Activated CD8-positive, alpha-beta T cell treated with anti-CD3 and anti-CD28 coated beads for 36 hours (primary cell): ENCODE measurements around the gene SIAH1. TPM values are rescaled to one million over a fixed set of nuclear protein-coding genes. Genes with fewer than 3 reads are reported as not detected.
A peak's percentile ranks its signal among the peaks of the same experiment; 100 is the strongest.

Experiments
- ATAC-seq: fragments of 200-7000 bp; cut with Tn5 transposase; one replicate; pipeline ENCODE4 v1.10.0; 2021; ENCODE audit warnings: mild to moderate bottlenecking, moderate library complexity
- CTCF ChIA-PET: fragments of 350-600 bp; sonication (Branson Sonifier 250); formaldehyde crosslinking; loops from one replicate; lab custom pipeline; 2021; ENCODE audit warnings: antibody characterized with exemption; lab: Charles Lee
- POLR2A ChIA-PET: fragments of 350-600 bp; sonication (Branson Sonifier 250); formaldehyde crosslinking; loops from one replicate; lab custom pipeline; 2021; ENCODE audit warnings: antibody characterized with exemption; lab: Charles Lee
- DNase-seq: peaks from one replicate; pipeline ENCODE4 v3.0.0-alpha.2; 2020
- H3K27ac Mint-ChIP-seq: one replicate; pipeline ENCODE4 v1.8.0; 2021; ENCODE audit warnings: mild to moderate bottlenecking, mixed read lengths
- H3K27me3 Mint-ChIP-seq: one replicate; pipeline ENCODE4 v1.8.0; 2021; ENCODE audit warnings: mixed read lengths
- H3K36me3 Mint-ChIP-seq: one replicate; pipeline ENCODE4 v1.8.0; 2021; ENCODE audit warnings: low read depth, mixed read lengths
- H3K4me1 Mint-ChIP-seq: one replicate; pipeline ENCODE4 v1.8.0; 2021; ENCODE audit warnings: low read depth, mixed read lengths
- H3K4me3 Mint-ChIP-seq: one replicate; pipeline ENCODE4 v1.8.0; 2021; ENCODE audit warnings: mild to moderate bottlenecking, moderate library complexity, mixed read lengths
- H3K9me3 Mint-ChIP-seq: one replicate; pipeline ENCODE4 v1.8.0; 2021; ENCODE audit warnings: mixed read lengths
- intact Hi-C: fragments of 100-400 bp; cut with micrococcal nuclease; formaldehyde crosslinking; loops from one replicate; pipeline ENCODE4 v1.10.0; 2022
- total RNA-seq, 2 experiments: library from RNA; stranded (reverse); gene quantifications; one replicate each; pipeline ENCODE4 v1.2.3, GENCODE V29; 2021
- TF ChIP-seq, protein P1 (sequence below): fragments of 200-600 bp; IDR thresholded peaks from one replicate; pipeline ENCODE4 v1.8.0; 2022; ENCODE audit warnings: antibody characterized with exemption, mild to moderate bottlenecking

The SIAH1 gene
- total RNA-seq, 2 experiments from 2014 or later: 13.3 to 14.3 TPM

DNA sequence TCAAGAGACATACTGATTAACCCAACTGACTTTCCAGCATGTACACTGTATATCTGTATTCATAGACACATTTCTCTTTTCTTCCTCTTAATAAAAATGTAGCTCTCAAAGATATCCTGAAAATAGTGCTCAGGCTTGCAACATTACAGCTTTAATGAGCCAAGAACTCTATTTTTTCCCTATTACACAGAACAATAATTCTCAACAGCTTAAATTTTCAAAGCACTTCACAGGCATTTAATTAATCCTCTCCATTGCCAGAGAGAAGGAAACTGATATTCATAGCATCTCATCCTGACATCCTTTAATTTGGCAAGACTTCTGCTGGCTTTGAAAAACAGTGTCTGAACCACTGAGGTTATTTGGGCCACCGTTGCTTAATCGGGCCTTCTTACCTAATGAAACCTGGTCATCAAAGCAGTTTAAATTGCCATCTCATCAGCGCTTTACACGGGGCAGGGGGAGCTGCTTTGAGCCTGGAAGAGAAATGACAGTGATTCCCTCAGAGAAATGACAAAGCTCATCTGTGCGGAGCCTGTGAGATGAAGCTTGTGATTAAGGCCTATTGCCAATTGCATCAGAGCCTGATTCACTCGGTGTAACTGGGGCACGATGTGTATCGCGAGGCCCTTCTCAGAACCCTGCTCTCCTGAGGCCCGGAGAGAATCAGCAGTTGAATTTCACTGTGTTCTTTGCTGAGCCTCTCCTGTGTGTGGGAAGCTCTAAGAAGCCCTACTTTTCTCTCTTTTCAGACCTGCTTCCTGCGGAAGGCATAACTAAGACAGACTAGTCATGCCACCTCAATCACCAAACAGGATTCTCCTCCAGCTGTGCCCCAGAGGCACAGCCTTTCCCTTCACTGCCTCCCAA is 8.5 kb upstream of the SIAH1 start:
- H3K27ac Mint-ChIP-seq: no peak overlapping the region
- DNase-seq: peak; percentile 26
- no peaks in the 10 kb centered on the region for H3K9me3 Mint-ChIP-seq

GRCh38 chr16:48392407-48392806 is 7.2 kb upstream of the SIAH1 start:
- ATAC-seq: no peak
- intact Hi-C loops: no loop called here
- Mint-ChIP-seq H3K27me3 (no peaks in the 10 kb centered on the region), H3K36me3 (no peaks in the 10 kb centered on the region), H3K27ac (no peak overlapping the region), H3K9me3 (no peaks in the 10 kb centered on the region), H3K4me3 (no peak overlapping the region), H3K4me1 (peaks cover 3% of the 10 kb centered on the region)
- TF ChIP-seq, protein P1, sequence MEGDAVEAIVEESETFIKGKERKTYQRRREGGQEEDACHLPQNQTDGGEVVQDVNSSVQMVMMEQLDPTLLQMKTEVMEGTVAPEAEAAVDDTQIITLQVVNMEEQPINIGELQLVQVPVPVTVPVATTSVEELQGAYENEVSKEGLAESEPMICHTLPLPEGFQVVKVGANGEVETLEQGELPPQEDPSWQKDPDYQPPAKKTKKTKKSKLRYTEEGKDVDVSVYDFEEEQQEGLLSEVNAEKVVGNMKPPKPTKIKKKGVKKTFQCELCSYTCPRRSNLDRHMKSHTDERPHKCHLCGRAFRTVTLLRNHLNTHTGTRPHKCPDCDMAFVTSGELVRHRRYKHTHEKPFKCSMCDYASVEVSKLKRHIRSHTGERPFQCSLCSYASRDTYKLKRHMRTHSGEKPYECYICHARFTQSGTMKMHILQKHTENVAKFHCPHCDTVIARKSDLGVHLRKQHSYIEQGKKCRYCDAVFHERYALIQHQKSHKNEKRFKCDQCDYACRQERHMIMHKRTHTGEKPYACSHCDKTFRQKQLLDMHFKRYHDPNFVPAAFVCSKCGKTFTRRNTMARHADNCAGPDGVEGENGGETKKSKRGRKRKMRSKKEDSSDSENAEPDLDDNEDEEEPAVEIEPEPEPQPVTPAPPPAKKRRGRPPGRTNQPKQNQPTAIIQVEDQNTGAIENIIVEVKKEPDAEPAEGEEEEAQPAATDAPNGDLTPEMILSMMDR: no peak
- no peak for DNase-seq
- ChIA-PET CTCF (no interaction called here), POLR2A (no interaction called here)

More for the DNA sequence above, 8.5 kb upstream of the SIAH1 start:
- POLR2A ChIA-PET: interaction anchor here (1.2 to 1.6 kb wide), 2 partner anchors 8 to 10 kb away, joined by 4 to 6 read pairs; no protein-coding TSS in a partner anchor
- peaks cover 3% of the 10 kb centered on the region for H3K4me1 Mint-ChIP-seq
- TF ChIP-seq, protein P1: no peak
- no peaks in the 10 kb centered on the region for H3K36me3 Mint-ChIP-seq
- no peaks in the 10 kb centered on the region for H3K27me3 Mint-ChIP-seq
- H3K4me3 Mint-ChIP-seq: no peak overlapping the region
- peak; percentile 51 for ATAC-seq
- intact Hi-C loops: no loop called here
- CTCF ChIA-PET: no interaction called here

DNA sequence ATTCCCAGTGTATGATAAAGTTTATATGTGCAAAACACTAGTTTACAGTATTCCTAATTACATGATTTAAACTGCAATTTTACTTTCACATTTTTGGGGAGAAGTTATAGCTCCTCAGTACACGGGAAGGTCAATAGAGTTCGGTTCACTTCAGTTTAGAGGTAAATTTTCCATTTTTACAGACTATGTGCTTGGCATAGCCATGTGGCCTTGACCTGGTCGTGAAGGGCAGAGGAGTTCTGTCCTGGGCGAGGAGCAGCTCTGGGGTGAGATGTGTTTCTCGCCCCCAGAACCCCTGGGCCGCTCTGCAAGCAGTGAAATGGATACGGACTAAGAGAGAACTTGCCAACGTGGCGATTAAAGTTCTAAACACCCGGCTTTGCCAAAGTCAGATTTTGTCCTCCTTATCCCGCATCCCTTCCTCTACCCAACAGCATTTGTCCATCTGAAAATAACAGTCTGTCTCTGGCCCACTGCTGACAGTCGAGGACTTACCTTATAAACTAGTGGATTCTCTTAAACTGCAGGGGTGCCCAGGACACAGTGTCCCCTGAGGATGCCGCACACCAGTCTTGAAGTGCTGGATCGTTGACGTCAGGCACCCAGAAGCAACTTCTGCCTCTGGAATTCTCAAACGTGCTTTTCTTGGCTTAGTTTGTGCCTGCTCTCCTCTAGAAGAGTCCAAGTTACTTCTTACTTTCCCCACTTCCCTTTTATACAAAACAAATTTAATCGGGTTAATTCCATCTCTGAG is 1.5 kb upstream of the SIAH1 start:
- no peaks in the 10 kb centered on the region for H3K27me3 Mint-ChIP-seq
- peaks cover 4% of the 10 kb centered on the region for H3K36me3 Mint-ChIP-seq
- H3K4me3 Mint-ChIP-seq: no peak overlapping the region
- no peak for DNase-seq
- no peak overlapping the region for H3K27ac Mint-ChIP-seq
- CTCF ChIA-PET: interaction anchor here (1.2 to 2.9 kb wide), 2 partner anchors 237 to 244 kb away, joined by 4 to 19 read pairs; no protein-coding TSS in a partner anchor
- TF ChIP-seq, protein P1: no peak
- H3K4me1 Mint-ChIP-seq: peaks cover 11% of the 10 kb centered on the region
- intact Hi-C loops: no loop called here
- H3K9me3 Mint-ChIP-seq: no peaks in the 10 kb centered on the region
- POLR2A ChIA-PET: interaction anchor here (1.0 to 1.4 kb wide), 2 partner anchors 38 to 226 kb away, joined by 3 to 4 read pairs; no protein-coding TSS in a partner anchor
- ATAC-seq: no peak

DNA sequence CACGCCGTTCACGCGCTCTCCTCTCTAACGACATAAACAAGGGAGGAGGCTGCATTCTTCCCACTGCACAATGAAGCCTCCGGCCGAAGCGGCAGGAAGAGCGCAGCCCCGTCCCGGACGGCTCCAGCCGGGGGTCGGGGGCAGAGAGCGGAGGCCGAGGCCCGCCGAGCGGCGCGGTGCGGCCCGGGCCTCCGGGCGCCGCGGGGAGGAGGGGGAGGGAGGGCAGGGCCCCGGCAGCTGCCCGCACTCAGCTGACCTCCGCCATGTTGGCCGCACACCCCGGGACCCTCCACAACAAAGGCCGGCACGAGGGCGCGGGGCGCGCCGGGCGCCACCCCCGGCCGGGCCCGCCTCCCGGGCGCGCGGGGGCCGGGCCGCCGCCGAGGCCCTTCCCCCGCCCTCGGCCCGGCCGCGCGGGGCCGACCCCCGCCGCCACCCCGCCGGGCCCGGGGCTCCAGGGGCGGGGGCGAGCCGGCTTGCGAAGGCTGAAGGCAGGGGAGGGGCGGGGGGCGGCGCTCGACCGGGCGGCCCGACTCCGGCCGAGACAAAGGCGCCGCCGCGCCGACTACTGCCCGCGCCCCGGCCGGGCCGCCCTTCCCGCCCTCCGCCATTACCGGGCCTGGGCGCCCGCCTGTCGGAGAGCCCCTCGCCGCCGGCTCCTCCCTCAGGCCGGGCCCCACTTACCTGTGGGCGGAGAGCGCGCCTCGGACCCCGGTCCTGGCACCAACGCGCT is 527 bp downstream of the SIAH1 start:
- CTCF ChIA-PET: interaction anchor here (0.7 to 2.9 kb wide), 8 partner anchors 8 to 245 kb away, joined by 3 to 19 read pairs (median 4); no protein-coding TSS in a partner anchor
- intact Hi-C loops: loop anchor here (2.0 kb wide), 1 partner anchor 18 kb away; no protein-coding TSS in a partner anchor
- Mint-ChIP-seq H3K4me3 (peak overlapping the region; percentile 91), H3K4me1 (peaks cover 23% of the 10 kb centered on the region), H3K9me3 (no peaks in the 10 kb centered on the region), H3K27ac (peak overlapping the region; percentile 91), H3K27me3 (no peaks in the 10 kb centered on the region), H3K36me3 (peaks cover 11% of the 10 kb centered on the region)
- POLR2A ChIA-PET: interaction anchor here (0.7 to 1.8 kb wide), 12 partner anchors 9 to 239 kb away, joined by 3 to 14 read pairs (median 4); no protein-coding TSS in a partner anchor
- peak; percentile 69 for ATAC-seq
- peak; percentile 22 for DNase-seq
- TF ChIP-seq, protein P1: no peak
